Tongue (tissue), 2 donors: ENCODE measurements around the gene CENPE. TPM values are rescaled to one million over a fixed set of nuclear protein-coding genes. Genes with fewer than 3 reads are reported as not detected.
"Not testable (repeated sequence)": the region's sequence is repeated elsewhere in the genome, so short reads cannot be mapped to it uniquely, and the experiment has no call there.

ENCODE experiments used
- DNase-seq: peaks from one replicate; pipeline ENCODE4 v3.0.0-alpha.2; 2015
- total RNA-seq: library from RNA; depleted of rRNA; stranded (reverse); fragments of >200 nt; gene quantifications from one replicate; pipeline ENCODE4 v1.2.3, GENCODE V29; 2014

The CENPE gene, protein sequence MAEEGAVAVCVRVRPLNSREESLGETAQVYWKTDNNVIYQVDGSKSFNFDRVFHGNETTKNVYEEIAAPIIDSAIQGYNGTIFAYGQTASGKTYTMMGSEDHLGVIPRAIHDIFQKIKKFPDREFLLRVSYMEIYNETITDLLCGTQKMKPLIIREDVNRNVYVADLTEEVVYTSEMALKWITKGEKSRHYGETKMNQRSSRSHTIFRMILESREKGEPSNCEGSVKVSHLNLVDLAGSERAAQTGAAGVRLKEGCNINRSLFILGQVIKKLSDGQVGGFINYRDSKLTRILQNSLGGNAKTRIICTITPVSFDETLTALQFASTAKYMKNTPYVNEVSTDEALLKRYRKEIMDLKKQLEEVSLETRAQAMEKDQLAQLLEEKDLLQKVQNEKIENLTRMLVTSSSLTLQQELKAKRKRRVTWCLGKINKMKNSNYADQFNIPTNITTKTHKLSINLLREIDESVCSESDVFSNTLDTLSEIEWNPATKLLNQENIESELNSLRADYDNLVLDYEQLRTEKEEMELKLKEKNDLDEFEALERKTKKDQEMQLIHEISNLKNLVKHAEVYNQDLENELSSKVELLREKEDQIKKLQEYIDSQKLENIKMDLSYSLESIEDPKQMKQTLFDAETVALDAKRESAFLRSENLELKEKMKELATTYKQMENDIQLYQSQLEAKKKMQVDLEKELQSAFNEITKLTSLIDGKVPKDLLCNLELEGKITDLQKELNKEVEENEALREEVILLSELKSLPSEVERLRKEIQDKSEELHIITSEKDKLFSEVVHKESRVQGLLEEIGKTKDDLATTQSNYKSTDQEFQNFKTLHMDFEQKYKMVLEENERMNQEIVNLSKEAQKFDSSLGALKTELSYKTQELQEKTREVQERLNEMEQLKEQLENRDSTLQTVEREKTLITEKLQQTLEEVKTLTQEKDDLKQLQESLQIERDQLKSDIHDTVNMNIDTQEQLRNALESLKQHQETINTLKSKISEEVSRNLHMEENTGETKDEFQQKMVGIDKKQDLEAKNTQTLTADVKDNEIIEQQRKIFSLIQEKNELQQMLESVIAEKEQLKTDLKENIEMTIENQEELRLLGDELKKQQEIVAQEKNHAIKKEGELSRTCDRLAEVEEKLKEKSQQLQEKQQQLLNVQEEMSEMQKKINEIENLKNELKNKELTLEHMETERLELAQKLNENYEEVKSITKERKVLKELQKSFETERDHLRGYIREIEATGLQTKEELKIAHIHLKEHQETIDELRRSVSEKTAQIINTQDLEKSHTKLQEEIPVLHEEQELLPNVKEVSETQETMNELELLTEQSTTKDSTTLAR (N-terminal part only)
- 8.5 TPM for total RNA-seq

DNA sequence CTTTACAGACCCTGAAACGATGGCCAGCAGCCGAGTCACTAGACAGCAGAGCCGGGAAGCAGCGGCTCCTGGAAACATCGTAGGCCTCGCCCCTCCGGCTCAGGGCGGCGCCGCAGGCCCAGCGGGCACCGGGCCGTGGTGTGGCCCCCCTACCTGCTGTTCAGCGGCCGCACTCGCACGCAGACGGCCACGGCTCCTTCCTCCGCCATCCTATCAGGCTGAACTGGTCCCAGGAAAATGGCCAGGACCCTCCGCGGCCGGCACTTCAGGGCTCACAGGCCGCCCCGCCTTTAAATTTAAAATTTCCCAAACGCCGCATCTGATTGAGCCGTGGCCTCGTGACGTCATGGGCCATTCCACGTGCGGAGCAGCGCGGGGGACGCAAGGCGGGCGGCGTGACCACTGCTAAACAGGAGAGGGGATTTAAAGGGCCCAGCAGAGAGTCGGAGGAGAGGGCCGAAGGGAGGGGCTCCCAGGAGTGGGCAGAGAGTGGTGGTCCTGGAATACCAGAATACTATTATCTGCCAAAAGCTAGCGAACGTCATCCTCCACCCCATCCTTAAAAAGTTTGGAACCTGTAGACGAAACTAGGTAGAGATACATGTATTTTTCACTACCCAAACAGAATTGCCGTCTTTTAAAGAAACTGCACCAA is at the start of gene CENPE:
CENPE (minus strand) TSS at position 233 of the 655 bp plus-strand sequence; CDS start at position 209, 24 bp downstream.
- DNase-seq: peak; percentile 97

DNA sequence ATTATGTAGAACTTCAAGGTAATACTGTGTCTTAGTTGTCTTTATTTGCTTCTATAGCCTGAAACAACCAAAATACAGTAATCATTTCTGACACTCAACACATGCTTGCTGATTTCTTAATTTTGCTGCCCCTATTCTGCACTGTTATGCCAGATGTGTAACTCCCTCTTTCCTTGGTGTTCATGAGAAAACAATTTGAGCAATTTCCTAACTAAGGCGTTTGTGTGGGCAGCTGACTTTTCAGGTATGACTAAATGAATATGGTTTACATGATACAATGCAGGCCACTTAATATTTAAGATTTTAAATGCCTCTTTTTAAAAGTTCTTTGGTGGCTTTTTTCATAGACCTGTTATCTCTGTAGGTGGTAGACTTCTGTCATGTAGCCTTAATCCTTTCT is 46.1 kb upstream of the CENPE start:
- no peak for DNase-seq

DNA sequence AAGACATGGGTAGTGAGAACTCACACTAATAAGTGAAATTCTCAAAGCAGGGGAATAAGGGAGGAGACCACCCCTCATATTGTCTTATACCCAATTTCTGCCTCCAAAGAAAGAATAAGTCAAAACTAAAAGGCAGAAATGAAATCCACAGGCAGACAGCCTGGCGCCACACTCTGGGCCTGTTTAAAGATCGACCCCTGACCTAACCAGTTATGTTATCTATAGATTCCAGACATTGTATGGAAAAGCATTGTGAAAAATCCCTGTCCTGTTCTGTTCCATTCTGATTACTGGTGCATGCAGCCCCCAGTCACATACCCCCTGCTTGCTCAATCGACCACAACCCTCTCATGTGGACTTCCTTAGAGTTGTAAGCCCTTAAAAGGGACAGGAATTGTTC is 32.8 kb upstream of the CENPE start:
- not testable (repeated sequence) for DNase-seq

DNA sequence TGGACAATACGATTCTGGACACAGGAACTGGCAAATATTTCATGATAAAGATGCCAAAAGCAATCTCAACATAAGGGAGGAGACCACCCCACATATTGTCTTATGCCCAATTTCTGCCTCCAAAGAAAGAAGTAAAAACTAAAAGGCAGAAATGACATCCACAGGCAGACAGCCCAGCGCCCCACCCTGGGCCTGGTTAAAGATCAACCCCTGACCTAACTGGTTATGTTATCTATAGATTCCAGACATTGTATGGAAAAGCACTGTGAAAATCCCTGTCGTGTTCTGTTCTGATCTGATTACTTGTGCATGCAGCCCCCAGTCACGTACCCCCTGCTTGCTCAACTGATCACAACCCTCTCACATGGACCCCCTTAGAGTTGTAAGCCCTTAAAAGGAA is 25.4 kb upstream of the CENPE start:
- DNase-seq: not testable (repeated sequence)

DNA sequence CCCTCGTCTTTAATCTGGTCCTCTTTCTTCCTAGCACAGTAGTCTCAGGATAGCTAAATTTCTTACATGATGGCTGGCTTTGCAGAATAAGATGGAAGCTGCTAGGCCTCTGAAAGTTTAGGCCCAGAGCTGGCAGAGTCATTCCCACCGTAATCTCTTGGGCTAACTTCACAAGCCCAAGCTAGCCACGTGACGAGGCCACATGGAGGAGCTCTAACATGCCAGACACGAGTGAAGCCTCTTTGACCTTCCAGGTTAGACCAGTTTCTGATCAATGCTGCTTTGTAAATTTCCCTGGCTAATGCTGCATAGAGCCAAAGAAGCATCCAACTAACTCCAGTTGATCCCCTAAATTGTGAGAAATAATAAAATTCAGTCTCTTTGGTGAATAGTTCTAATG is 9.5 kb upstream of the CENPE start:
- DNase-seq: no peak

DNA sequence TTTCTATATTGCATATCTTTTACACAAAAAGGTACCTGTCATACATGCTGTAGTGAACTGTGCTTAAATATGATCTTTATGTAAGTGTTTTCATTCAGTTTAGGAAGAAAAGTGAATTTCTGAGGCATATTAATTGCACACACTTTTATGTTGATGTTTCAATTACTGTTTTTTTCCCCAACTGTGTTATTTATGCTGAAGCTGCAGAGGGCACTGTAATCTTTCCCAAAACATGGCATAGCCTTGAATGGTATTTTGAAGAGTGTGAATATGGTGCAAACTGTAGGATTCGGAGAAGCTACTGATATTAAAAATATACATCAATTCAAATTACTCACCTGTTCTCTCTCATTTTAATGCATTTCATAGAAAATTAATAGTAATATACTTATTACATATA is 6.0 kb upstream of the CENPE start:
- DNase-seq: peak; percentile 49

DNA sequence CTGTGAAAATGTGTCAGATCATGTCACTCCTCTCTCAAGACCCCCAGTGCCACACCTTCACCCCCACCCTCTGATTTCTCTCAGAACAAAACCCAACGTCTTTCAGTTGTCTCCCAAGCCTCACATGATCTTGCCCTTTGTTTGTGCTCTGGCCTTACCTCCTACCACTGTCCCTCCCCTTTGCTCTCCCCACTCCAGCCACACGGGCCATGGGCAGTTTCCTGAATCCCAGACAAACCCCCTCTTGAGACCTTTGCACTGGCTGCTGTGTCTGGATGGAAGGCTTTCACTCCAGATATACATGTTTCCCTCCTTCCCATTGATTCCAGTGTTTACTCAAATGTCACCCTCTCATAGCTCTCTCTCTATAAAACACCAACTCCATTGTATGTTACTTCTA is 3.6 kb upstream of the CENPE start:
- DNase-seq: no peak

DNA sequence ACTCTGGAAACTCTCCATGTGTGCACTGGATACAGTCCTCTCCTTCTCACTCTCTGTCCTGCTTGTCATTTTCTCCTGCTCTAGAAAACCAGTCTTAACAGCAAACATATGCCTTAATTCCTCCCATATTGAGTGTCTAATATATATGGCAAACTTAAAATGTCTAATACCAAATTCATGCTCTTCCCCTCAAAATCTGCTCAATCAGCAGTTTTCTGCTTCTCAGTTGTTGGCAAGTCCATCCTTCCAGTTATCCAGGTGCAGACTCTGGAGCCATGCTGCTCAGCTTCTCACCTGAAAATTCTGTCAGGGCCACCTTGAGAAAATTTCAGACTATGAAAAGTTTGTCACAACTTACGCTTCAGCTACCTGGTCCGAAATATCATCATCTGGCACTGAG is 3.1 kb upstream of the CENPE start:
- DNase-seq: no peak

DNA sequence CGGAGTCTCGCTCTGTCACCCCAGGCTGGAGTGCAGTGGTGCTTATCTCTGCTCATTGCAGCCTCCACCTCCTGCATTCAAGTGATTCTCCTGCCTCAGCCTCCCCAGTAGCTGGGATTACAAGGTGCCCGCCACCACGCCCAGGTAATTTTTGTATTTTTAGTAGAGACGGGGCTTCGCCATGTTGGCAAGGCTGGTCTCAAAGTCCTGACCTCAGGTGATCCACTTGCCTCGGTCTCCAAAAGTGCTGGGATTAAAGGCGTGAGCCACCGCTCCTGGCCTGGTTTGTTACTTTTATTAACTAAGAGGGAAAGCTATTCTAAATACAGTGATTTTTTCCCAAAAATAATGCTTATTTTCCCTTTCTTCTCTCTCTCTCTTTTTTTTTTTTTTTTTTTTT is 866 bp upstream of the CENPE start:
- DNase-seq: no peak

DNA sequence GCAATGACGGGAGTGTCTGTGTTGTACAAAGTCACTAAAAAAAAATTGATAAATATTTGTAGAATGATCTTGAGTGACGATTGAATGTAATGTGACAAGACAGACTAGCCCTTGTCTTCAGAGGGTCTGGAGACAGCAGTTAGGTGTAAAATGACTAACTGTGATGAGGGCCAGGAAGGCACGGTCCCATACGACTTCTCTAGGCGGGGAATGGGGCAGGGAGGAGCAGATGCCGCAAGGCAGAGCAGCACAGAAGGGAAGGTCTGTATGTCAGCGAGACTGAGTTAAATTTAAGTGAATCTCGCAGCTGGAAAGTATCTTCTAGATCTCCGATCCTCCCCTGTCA is 405 bp downstream of the CENPE start:
- no peak for DNase-seq

DNA sequence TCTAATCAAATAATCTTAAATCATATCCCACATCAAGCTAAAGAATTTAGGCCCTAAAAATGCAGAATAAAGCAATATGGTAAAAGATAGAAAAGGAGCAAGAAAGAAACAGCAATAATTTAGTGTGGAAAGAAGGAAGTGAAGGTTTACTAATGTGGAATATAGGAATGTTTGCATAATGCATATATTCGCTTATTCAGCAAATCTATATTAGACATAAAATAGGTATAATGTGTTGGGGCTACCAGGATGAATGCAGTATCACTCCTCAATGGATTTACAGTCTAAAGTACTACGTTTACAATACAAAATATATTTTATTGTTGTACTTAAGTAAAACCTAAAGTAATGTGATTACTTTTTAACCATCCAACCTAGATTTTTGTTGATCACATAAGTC is 4.7 kb downstream of the CENPE start:
- no peak for DNase-seq

DNA sequence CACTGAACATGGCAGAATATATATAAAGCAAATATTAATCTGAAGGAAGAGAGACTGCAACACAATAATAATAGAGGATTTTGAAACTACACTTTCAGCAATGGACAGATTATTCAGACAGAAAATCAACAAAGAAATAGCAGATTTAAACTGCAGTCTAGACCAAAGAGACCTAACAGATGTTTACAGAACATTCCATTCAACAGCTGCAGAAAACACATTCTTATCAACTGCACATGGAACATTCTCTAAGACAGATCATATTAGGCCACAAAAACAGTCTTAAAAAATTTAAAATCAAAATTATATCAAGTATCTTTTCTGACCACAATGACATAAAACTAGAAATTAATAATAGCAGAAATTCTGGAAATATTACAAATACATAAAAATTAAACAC is 27.1 kb downstream of the CENPE start:
- peak; percentile 18 for DNase-seq

DNA sequence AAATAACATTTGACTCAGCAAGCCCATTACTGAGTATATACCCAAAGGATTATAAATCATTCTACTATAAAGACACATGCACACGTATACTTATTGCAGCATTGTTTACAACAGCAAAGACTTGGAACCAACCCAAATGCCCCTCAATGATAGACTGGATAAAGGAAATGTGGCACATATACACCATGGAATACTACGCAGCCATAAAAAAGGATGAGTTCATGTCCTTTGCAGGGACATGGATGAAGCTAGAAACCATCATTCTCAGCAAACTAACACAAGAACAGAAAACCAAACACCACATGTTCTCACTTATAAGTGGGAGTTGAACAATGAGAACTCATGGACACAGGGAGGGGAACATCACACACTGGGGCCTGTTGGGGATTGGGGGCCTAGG is 28.4 kb downstream of the CENPE start:
- DNase-seq: not testable (repeated sequence)

DNA sequence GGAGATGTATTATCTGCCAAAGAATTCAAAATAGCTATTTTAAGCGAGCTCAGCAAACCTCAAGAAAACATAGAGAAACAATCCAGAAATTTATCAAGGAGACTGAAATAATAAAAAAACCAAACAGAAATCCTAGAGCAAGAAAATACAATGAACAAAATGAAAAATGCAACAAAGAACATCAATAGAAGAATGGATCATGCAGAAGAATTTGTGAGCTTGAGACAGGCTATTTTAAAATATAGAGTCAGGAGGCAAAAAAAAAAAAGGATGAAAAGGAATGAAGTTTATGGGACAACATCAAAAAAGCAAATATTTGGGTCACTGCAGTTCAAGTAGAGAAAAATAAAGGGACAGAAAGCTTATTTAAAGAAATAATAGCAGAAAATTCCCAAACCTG is 29.1 kb downstream of the CENPE start:
- no peak for DNase-seq

DNA sequence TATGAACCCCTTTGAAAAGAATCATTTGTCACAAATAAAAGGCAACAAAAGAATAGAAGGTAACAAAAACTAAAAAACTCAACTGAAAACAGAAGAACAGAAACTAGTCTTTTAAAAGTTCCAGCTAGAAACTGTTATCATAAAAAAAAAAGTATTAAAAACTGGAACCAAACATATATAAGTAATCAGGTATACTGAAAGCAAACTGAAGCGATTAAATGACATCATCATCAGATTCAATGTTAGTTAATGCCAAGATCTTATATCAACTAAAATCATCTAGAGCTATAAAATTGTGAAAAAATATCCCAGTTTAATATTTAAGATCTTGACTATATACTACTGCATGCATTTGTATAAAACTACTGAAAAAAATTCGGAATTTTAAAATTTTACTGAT is 36.0 kb downstream of the CENPE start:
- no peak for DNase-seq

DNA sequence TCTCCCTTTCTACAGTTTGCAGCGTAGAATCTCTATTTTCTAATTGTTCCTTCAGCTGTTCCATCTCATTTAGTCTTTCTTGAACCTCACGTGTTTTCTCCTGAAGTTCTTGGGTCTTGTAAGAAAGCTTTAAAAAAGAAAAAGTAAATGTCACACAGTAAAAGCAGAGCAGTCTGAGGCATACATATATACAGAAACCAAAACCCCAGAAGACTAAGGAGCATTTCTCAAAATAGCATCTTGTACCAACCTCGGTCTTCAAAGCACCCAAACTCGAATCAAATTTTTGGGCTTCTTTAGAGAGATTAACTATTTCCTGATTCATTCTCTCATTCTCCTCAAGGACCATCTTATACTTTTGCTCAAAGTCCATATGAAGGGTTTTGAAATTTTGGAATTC is 39.4 kb downstream of the CENPE start:
- no peak for DNase-seq

DNA sequence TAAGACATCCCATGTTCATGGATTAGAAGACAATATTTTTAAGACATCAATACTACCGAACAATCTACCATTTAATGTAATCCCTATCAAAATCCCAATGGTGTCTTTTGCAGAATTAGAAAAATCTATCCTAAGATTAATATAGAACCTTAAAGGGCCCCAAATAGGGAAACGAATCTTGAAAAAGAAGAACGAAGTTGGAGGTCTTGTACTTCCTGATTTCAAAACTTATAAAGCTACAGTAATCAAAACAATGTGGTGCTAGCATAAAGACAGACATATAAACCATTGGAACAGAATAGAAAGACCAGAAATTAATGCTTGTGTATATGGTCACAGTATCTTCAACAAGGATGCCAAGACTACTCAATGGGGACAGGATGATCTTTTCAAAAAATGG is 42.0 kb downstream of the CENPE start:
- DNase-seq: no peak

DNA sequence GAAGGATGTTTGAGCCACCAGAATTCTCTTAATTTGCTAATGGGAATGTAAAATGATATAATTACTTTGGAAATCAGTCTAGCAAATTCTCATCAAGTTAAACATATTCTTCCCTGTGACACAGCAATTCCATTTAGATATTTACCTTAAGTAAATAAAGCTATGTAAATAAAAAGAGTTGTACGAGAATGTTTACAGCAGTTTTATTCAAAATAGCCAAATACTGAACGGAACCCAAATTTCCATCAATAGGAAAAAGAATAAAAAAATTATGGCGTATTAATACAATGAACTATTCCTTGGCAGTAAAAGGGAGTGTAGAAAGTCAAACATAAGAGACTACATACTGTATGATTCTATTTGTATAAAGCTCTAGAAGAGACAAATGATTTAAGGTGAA is 45.8 kb downstream of the CENPE start:
- no peak for DNase-seq

DNA sequence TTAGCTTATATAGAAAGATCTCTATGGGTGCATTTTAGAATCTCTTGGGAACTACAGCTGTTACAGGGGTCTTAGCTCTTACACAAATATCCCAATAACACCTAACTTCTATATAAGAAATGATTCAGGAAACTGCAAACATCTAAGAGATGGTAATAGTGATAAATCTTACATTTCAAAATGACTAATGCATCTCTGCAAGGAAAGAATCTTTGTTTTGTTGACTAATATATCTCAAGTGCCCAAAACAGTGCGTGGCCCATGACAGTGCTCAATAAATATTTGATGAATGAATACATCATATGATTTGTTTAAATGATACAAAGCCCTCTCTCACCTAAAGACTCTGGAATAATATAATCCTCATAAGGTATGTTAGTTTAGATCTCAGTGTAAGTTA is 47.5 kb downstream of the CENPE start:
- DNase-seq: no peak

DNA sequence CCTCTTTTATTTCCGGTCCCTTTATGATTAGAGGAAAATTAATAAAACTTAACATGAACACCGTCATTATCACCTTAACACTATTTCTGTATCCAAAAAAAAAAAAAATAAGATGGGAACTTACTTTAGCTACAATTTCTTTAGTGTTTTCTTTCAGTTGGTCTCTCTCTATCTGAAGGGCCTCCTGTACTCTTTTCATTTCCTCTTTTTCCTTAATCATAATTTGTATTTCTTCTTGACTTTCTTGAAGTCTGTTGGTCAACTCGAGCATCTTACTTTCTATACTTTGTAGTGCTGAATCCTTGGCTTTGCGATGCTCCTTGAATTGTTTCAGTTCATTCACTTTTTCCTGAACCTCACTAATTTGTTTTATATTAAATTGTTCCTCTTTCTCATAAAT is 53.2 kb downstream of the CENPE start:
- no peak for DNase-seq

DNA sequence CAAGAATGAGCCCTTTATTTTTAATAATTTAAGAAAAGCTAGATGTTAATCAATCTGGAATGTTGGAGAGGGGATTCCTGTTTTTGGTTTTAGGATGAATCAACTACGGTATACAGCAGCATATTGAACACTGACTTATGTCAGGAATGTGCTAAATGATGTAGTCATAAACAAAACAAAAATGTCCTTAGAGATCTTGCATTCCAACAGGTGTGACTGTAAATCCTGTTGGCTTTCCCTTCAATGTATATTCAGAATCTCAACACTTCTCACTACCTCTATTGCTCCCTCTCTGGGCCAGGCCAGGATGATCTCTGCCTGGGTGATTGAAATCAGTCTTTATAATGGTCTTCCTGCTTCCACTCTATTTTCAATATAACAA is 60.7 kb downstream of the CENPE start:
- DNase-seq: no peak
